ENCODE results near the gene C20orf173. TPM values are rescaled to one million over a fixed set of nuclear protein-coding genes. Genes with fewer than 3 reads are reported as not detected.

Gene C20orf173
- total and polyA plus RNA-seq, 2 of the 13 experiments (the other 11 are each of a cell fraction or from before 2014, with no cell fraction given), result not detected

DNA sequence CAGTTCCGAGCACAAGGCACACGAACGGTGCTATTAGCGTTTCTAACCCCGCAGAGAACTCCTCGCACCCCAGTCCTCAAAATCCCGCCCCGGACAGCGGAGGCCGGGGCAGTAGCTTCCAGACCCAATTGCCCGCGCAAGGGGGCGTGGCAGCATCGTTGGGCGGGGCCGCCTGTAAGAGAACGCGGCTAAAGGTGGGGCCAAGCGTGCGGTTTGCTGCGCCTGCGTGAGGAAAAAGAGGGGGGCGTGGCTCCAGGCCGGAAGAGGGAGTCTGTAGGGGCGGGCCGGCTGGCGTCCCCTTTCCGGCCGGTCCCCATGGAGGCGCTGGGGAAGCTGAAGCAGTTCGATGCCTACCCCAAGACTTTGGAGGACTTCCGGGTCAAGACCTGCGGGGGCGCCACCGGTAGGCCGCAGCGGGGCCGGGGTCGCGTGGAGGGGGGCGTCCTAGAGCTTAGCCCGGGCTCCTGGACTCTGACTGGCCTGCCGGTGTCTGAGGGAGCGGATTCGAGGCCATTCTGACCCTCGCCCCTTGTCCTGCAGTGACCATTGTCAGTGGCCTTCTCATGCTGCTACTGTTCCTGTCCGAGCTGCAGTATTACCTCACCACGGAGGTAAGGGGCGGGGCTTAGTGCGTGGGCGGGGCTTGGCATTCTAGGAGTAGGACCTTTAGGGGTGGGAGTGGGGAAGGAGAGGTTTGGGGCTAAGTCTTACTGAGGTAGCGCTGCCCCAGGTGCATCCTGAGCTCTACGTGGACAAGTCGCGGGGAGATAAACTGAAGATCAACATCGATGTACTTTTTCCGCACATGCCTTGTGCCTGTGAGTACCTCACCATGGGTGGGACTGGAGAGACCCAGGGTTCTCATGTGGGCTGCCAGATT lies 12.6 kb upstream of the C20orf173 start, which contains the start of gene ERGIC3 (continued):
- TF ChIP-seq ZNF253 (CRISPR knock-in tag; IDR thresholded peaks at IDR 0.05; ENCODE audit: borderline replicate concordance) (peak; percentile 37; the same call in 1 of the 2 replicates), CHD2 (IDR thresholded peaks at IDR 0.05; ENCODE audit: low read depth, low read length) (peak; percentile 46), ZNF331 (CRISPR knock-in tag; IDR thresholded peaks at IDR 0.05) (peak; percentile 7; the same call in 1 of the 2 replicates), CREM (IDR thresholded peaks at IDR 0.05) (peak; percentile 71), CREM (CRISPR knock-in tag; IDR thresholded peaks at IDR 0.05) (no peak), RFX3 (CRISPR knock-in tag; IDR thresholded peaks at IDR 0.05) (peak; percentile 74), PAX8 (CRISPR knock-in tag; IDR thresholded peaks at IDR 0.05; ENCODE audit: borderline replicate concordance) (no peak), GTF3A (CRISPR knock-in tag; conservative IDR thresholded peaks at IDR 0.05) (no peak), HDAC6 (IDR thresholded peaks at IDR 0.05; ENCODE audit: low read depth, low read length) (no peak), ZNF484 (CRISPR knock-in tag; IDR thresholded peaks at IDR 0.05; ENCODE audit: borderline replicate concordance, low read depth) (no peak; the same call in 1 of the 2 replicates), SAFB2 (CRISPR knock-in tag; IDR thresholded peaks at IDR 0.05; ENCODE audit: borderline replicate concordance, low read depth) (peak; percentile 78), ZNF781 (CRISPR knock-in tag; IDR thresholded peaks at IDR 0.05; ENCODE audit: borderline replicate concordance, not compliant biosample characterization) (peak; percentile 64), TOPORS (CRISPR knock-in tag; IDR thresholded peaks at IDR 0.05) (peak; percentile 82; the same call in 1 of the 2 replicates), DMAP1 (CRISPR knock-in tag; IDR thresholded peaks at IDR 0.05) (peak; percentile 93), ZNF260 (CRISPR knock-in tag; IDR thresholded peaks at IDR 0.05; ENCODE audit: borderline replicate concordance, low read depth) (no peak), SIX4 (CRISPR knock-in tag; IDR thresholded peaks at IDR 0.05) (peak; percentile 76), ZBTB1 (CRISPR knock-in tag; IDR thresholded peaks at IDR 0.05; ENCODE audit: borderline replicate concordance) (no peak), ZNF780A (CRISPR knock-in tag; IDR thresholded peaks at IDR 0.05) (no peak)
- TF ChIP-seq, protein P1, sequence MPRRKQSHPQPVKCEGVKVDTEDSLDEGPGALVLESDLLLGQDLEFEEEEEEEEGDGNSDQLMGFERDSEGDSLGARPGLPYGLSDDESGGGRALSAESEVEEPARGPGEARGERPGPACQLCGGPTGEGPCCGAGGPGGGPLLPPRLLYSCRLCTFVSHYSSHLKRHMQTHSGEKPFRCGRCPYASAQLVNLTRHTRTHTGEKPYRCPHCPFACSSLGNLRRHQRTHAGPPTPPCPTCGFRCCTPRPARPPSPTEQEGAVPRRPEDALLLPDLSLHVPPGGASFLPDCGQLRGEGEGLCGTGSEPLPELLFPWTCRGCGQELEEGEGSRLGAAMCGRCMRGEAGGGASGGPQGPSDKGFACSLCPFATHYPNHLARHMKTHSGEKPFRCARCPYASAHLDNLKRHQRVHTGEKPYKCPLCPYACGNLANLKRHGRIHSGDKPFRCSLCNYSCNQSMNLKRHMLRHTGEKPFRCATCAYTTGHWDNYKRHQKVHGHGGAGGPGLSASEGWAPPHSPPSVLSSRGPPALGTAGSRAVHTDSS (CRISPR knock-in tag; conservative IDR thresholded peaks at IDR 0.05), result no peak
- TF ChIP-seq, protein P2, sequence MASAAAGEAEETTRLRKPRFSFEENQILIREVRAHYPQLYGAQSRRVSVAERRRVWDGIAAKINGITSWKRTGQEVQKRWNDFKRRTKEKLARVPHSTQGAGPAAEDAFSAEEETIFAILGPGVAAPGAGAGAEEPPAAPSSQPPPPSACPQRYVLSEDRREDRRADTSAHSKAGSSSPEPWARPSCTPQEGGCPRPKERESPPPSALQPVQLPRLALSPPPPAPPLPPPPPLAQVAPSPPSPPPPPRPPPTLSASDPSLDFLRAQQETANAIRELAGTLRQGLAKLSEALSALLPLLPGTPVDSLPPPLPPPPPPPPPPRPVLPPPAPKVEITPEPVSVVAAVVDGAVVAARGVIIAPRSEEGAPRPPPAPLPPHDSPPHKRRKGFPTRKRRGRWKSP (CRISPR knock-in tag; IDR thresholded peaks at IDR 0.05), result peak; percentile 70; the same call in 1 of the 2 replicates
- TF ChIP-seq, protein P3, sequence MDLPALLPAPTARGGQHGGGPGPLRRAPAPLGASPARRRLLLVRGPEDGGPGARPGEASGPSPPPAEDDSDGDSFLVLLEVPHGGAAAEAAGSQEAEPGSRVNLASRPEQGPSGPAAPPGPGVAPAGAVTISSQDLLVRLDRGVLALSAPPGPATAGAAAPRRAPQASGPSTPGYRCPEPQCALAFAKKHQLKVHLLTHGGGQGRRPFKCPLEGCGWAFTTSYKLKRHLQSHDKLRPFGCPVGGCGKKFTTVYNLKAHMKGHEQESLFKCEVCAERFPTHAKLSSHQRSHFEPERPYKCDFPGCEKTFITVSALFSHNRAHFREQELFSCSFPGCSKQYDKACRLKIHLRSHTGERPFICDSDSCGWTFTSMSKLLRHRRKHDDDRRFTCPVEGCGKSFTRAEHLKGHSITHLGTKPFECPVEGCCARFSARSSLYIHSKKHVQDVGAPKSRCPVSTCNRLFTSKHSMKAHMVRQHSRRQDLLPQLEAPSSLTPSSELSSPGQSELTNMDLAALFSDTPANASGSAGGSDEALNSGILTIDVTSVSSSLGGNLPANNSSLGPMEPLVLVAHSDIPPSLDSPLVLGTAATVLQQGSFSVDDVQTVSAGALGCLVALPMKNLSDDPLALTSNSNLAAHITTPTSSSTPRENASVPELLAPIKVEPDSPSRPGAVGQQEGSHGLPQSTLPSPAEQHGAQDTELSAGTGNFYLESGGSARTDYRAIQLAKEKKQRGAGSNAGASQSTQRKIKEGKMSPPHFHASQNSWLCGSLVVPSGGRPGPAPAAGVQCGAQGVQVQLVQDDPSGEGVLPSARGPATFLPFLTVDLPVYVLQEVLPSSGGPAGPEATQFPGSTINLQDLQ (CRISPR knock-in tag; IDR thresholded peaks at IDR 0.05), result peak; percentile 74; the same call in 1 of the 2 replicates
- TF ChIP-seq, protein P4, sequence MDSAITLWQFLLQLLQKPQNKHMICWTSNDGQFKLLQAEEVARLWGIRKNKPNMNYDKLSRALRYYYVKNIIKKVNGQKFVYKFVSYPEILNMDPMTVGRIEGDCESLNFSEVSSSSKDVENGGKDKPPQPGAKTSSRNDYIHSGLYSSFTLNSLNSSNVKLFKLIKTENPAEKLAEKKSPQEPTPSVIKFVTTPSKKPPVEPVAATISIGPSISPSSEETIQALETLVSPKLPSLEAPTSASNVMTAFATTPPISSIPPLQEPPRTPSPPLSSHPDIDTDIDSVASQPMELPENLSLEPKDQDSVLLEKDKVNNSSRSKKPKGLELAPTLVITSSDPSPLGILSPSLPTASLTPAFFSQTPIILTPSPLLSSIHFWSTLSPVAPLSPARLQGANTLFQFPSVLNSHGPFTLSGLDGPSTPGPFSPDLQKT (CRISPR knock-in tag; IDR thresholded peaks at IDR 0.05; ENCODE audit: borderline replicate concordance), result peak; percentile 65; the same call in 1 of the 2 replicates
